ENCODE results near the gene SEMA5A. TPM values are rescaled to one million over a fixed set of nuclear protein-coding genes. Genes with fewer than 3 reads are reported as not detected.

SEMA5A gene
- total RNA-seq, 1 experiment from 2014 or later = 0.15 TPM

DNA sequence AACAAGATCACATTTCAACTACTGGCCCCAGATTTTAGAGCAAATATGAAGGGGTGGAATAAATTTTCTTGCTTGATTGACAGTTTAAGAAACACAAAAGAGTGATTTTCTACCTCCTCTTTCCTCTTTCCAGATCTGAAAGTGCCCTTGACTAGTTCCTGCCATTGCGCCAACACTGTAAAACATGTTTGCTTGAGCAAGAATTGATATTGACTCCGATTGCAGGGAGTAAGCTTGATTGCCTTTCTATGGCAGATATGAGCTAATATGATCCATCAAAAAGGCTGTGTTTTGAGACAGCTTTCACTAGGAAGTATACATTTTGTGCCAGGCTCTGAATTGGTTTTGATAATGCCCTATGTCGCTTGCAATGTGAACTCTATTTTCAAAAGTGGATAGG is 508.8 kb downstream of the SEMA5A start:
- Histone ChIP-seq H3K4me3 (ENCODE audit: low read depth in 2 of 2, low read length in 2 of 2) (no peak overlapping the region), H3K36me3 (ENCODE audit: control insufficient read depth, insufficient read depth, low read length) (no peaks in the 10 kb centered on the region), H3K27me3 (ENCODE audit: control insufficient read depth, insufficient read depth, low read length) (no peaks in the 10 kb centered on the region), H3K4me1 (ENCODE audit: control insufficient read depth, insufficient read depth, low read length) (no peaks in the 10 kb centered on the region), H3K27ac (ENCODE audit: low read length) (no peak overlapping the region), H3K9me3 (ENCODE audit: control insufficient read depth, insufficient read depth, low read depth, low read length) (no peaks in the 10 kb centered on the region)
- ChIA-PET POLR2A (no interaction called here), CTCF (no interaction called here)
- in situ Hi-C loops (cut with HindIII; ENCODE audit: low pct_unique_long_range_greater_than_20kb, low sequenced_read_pairs) = no loop called here
- TF ChIP-seq SIN3A (IDR thresholded peaks at IDR 0.05; ENCODE audit: borderline replicate concordance, insufficient read depth, low read depth, low read length) (no peak), CTCF (IDR thresholded peaks at IDR 0.05) (no peak), TCF7L2 (IDR thresholded peaks at IDR 0.05; ENCODE audit: low read depth, low read length) (no peak), POLR2AphosphoS5 (IDR thresholded peaks at IDR 0.05; ENCODE audit: low read depth, low read length) (no peak)
- TF ChIP-seq, protein P1, sequence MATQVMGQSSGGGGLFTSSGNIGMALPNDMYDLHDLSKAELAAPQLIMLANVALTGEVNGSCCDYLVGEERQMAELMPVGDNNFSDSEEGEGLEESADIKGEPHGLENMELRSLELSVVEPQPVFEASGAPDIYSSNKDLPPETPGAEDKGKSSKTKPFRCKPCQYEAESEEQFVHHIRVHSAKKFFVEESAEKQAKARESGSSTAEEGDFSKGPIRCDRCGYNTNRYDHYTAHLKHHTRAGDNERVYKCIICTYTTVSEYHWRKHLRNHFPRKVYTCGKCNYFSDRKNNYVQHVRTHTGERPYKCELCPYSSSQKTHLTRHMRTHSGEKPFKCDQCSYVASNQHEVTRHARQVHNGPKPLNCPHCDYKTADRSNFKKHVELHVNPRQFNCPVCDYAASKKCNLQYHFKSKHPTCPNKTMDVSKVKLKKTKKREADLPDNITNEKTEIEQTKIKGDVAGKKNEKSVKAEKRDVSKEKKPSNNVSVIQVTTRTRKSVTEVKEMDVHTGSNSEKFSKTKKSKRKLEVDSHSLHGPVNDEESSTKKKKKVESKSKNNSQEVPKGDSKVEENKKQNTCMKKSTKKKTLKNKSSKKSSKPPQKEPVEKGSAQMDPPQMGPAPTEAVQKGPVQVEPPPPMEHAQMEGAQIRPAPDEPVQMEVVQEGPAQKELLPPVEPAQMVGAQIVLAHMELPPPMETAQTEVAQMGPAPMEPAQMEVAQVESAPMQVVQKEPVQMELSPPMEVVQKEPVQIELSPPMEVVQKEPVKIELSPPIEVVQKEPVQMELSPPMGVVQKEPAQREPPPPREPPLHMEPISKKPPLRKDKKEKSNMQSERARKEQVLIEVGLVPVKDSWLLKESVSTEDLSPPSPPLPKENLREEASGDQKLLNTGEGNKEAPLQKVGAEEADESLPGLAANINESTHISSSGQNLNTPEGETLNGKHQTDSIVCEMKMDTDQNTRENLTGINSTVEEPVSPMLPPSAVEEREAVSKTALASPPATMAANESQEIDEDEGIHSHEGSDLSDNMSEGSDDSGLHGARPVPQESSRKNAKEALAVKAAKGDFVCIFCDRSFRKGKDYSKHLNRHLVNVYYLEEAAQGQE (IDR thresholded peaks at IDR 0.05; ENCODE audit: insufficient read depth in 1 of 2, low read depth in 2 of 2, low read length in 1 of 2) = no peak
- DNase-seq (ENCODE audit: low read depth, low spot score) = no peak
- intact Hi-C loops (cut with micrococcal nuclease; ENCODE audit: unreplicated experiment) = no loop called here
- no peak for ATAC-seq
- no TSS peak for BruUV-seq (replicated peaks)

- TF ChIP-seq CTCF (IDR thresholded peaks at IDR 0.05) (no peak), SIN3A (IDR thresholded peaks at IDR 0.05; ENCODE audit: borderline replicate concordance, insufficient read depth, low read depth, low read length) (no peak), TCF7L2 (IDR thresholded peaks at IDR 0.05; ENCODE audit: low read depth, low read length) (no peak), POLR2AphosphoS5 (IDR thresholded peaks at IDR 0.05; ENCODE audit: low read depth, low read length) (no peak)
- TF ChIP-seq, protein P1 (IDR thresholded peaks at IDR 0.05; ENCODE audit: insufficient read depth in 1 of 2, low read depth in 2 of 2, low read length in 1 of 2) = no peak
- no peaks in the 10 kb centered on the region for H3K36me3 ChIP-seq (ENCODE audit: control insufficient read depth, insufficient read depth, low read length)
- ATAC-seq (no peak), DNase-seq (ENCODE audit: low read depth, low spot score) (no peak)
- in situ Hi-C loops (cut with HindIII; ENCODE audit: low pct_unique_long_range_greater_than_20kb, low sequenced_read_pairs) = no loop called here
- no peaks in the 10 kb centered on the region for H3K27me3 ChIP-seq (ENCODE audit: control insufficient read depth, insufficient read depth, low read length)
- BruUV-seq (replicated peaks) = no TSS peak
- H3K4me3 ChIP-seq (ENCODE audit: low read depth in 2 of 2, low read length in 2 of 2) = no peak overlapping the region
- H3K9me3 ChIP-seq (ENCODE audit: control insufficient read depth, insufficient read depth, low read depth, low read length) = no peaks in the 10 kb centered on the region; the same call in 1 of the 2 replicates
- POLR2A ChIA-PET = no interaction called here
- intact Hi-C loops (cut with micrococcal nuclease; ENCODE audit: unreplicated experiment) = loop anchor here (2.0 kb wide), 1 partner anchor 1099 kb away; no protein-coding TSS in a partner anchor
- no peak overlapping the region for H3K27ac ChIP-seq (ENCODE audit: low read length)
- no peaks in the 10 kb centered on the region for H3K4me1 ChIP-seq (ENCODE audit: control insufficient read depth, insufficient read depth, low read length)
- CTCF ChIA-PET = no interaction called here
Measured at GRCh38 chr5:9035346-9035745, 510.5 kb downstream of the SEMA5A start.
